MM.1S (cell line): ENCODE data around the gene KIF16B.

ENCODE experiments used
- DNase-seq: peaks from one replicate; pipeline ENCODE4 v3.0.0-alpha.2; 2015
- H2AFZ ChIP-seq: fragments of 300-600 bp; sonication (generic); 2 replicates; pipeline ENCODE4 v1.6.0; 2016; ENCODE audit warnings: antibody characterized with exemption, low read length
- H3F3A ChIP-seq: fragments of 300-600 bp; sonication (generic); 2 replicates; pipeline ENCODE4 v1.6.1; 2016; ENCODE audit warnings: mild to moderate bottlenecking, antibody characterized with exemption, low read length, moderate library complexity, mixed read lengths; ENCODE audit not compliant: insufficient read depth
- H3K27ac ChIP-seq: fragments of 300-600 bp; sonication (generic); 2 replicates; pipeline ENCODE4 v1.5.1; 2016; ENCODE audit warnings: mild to moderate bottlenecking, low read length
- H3K27me3 ChIP-seq: fragments of 300-600 bp; sonication (generic); replicated peaks from 2 replicates; pipeline ENCODE4 v1.6.0; 2016; ENCODE audit warnings: low read length; ENCODE audit not compliant: insufficient read depth
- H3K36me3 ChIP-seq: fragments of 300-600 bp; sonication (generic); replicated peaks from 2 replicates; pipeline ENCODE4 v1.6.1; 2016; ENCODE audit warnings: mild to moderate bottlenecking, low read length, mixed read lengths; ENCODE audit not compliant: insufficient read depth
- H3K4me1 ChIP-seq: fragments of 300-600 bp; sonication (generic); 2 replicates; pipeline ENCODE4 v1.6.1; 2016; ENCODE audit warnings: low read length, mixed read lengths
- H3K4me2 ChIP-seq: fragments of 300-600 bp; sonication (generic); 2 replicates; pipeline ENCODE4 v1.6.0; 2016; ENCODE audit warnings: low read depth, low read length
- H3K4me3 ChIP-seq: fragments of 300-600 bp; sonication (generic); 2 replicates; pipeline ENCODE4 v1.5.1; 2016; ENCODE audit warnings: low read length, mixed read lengths
- H3K79me2 ChIP-seq: fragments of 300-600 bp; sonication (generic); 2 replicates; pipeline ENCODE4 v1.6.1; 2016; ENCODE audit warnings: mixed run types, low read length, mixed read lengths
- H3K9ac ChIP-seq: fragments of 300-600 bp; sonication (generic); 2 replicates; pipeline ENCODE4 v1.6.1; 2016; ENCODE audit warnings: low read length, mixed read lengths
- H3K9me2 ChIP-seq: fragments of 300-600 bp; sonication (generic); replicated peaks from 2 replicates; pipeline ENCODE4 v1.6.1; 2016; ENCODE audit warnings: mild to moderate bottlenecking, low read length, mixed read lengths; ENCODE audit not compliant: insufficient read depth
- H3K9me3 ChIP-seq: fragments of 300-600 bp; sonication (generic); replicated peaks from 2 replicates; pipeline ENCODE4 v1.6.1; 2016; ENCODE audit warnings: mild to moderate bottlenecking, low read length, mixed read lengths; ENCODE audit not compliant: insufficient read depth
- H4K20me1 ChIP-seq: fragments of 300-600 bp; sonication (generic); 2 replicates; pipeline ENCODE4 v1.6.1; 2016; ENCODE audit warnings: mild to moderate bottlenecking, low read length, moderate library complexity, mixed read lengths; ENCODE audit not compliant: insufficient read depth
- EZH2 ChIP-seq: fragments of 300-600 bp; sonication (generic); optimal IDR thresholded peaks from 2 replicates; pipeline ENCODE3; 2017; ENCODE audit warnings: low read depth, mild to moderate bottlenecking, antibody characterized with exemption, low read length, mixed read lengths
- EZH2phosphoT487 ChIP-seq: fragments of 300-600 bp; sonication (generic); IDR thresholded peaks from 2 replicates; pipeline ENCODE4 v1.6.1; 2018; ENCODE audit warnings: antibody characterized with exemption, low read length
- TF ChIP-seq, protein P1 (sequence below): fragments of 300-600 bp; sonication (generic); IDR thresholded peaks from 2 replicates; pipeline ENCODE4 v1.5.1; 2016; ENCODE audit warnings: antibody characterized with exemption, low read length, mixed read lengths

KIF16B gene

DNA sequence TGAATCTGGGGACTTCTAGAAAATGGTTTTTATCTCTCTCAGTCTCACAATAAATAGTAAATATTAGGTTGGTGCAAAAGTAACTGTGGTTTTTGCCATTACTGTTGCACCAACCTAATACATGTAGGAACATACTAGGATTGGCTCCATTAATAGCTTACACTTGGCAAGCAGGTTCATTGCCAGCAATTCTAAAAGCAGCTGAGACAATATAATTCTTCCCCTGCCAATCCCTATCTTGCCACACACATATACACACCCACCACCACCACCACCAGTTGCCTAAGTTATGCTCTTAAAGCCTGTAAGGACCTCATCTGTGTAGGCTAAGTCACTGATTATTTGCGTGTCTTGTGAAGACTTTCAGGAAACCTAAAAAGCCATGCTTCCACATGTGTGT, 145.1 kb downstream of the KIF16B start:
- DNase-seq, result no peak
- Histone ChIP-seq H2AFZ (no peak overlapping the region), H3K4me1 (no peaks in the 10 kb centered on the region), H3K4me3 (no peak overlapping the region), H3F3A (no peaks in the 10 kb centered on the region), H3K27me3 (no peaks in the 10 kb centered on the region), H4K20me1 (no peaks in the 10 kb centered on the region), H3K9me3 (no peaks in the 10 kb centered on the region), H3K79me2 (no peaks in the 10 kb centered on the region), H3K36me3 (no peaks in the 10 kb centered on the region), H3K9me2 (no peaks in the 10 kb centered on the region), H3K4me2 (no peak overlapping the region), H3K9ac (no peak overlapping the region), H3K27ac (no peak overlapping the region)
- TF ChIP-seq EZH2phosphoT487, result no peak
- no peak for TF ChIP-seq EZH2
- TF ChIP-seq, protein P1, sequence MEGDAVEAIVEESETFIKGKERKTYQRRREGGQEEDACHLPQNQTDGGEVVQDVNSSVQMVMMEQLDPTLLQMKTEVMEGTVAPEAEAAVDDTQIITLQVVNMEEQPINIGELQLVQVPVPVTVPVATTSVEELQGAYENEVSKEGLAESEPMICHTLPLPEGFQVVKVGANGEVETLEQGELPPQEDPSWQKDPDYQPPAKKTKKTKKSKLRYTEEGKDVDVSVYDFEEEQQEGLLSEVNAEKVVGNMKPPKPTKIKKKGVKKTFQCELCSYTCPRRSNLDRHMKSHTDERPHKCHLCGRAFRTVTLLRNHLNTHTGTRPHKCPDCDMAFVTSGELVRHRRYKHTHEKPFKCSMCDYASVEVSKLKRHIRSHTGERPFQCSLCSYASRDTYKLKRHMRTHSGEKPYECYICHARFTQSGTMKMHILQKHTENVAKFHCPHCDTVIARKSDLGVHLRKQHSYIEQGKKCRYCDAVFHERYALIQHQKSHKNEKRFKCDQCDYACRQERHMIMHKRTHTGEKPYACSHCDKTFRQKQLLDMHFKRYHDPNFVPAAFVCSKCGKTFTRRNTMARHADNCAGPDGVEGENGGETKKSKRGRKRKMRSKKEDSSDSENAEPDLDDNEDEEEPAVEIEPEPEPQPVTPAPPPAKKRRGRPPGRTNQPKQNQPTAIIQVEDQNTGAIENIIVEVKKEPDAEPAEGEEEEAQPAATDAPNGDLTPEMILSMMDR, result no peak

DNA sequence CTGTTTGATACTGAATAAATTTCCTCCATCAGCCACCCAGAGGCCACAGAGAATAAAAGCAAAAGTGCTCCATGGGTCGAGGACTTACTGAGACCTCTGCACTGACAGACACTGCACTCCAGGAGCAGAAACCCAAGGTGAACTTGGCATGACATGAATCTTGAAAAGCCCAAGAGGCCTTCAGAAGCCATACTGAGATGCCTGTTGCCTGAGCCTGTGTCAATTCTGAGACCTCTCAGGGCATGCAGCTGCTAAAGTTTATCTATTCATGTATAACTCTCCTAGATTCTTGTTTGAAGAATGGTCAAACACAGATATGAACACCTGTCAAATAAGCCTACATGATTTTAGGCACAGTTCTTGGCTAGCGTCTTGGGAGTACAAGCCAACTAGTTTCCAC, 145.7 kb downstream of the KIF16B start:
- TF ChIP-seq EZH2 (no peak), EZH2phosphoT487 (no peak)
- TF ChIP-seq, protein P1, result no peak
- no peaks in the 10 kb centered on the region for H3K36me3 ChIP-seq
- H3K4me3 ChIP-seq, result no peak overlapping the region
- H3K27me3 ChIP-seq, result no peaks in the 10 kb centered on the region
- H3K9me2 ChIP-seq, result no peaks in the 10 kb centered on the region
- H3K4me2 ChIP-seq, result no peak overlapping the region
- no peak overlapping the region for H2AFZ ChIP-seq
- H3K9me3 ChIP-seq, result no peaks in the 10 kb centered on the region; the same call in 1 of the 2 replicates
- no peaks in the 10 kb centered on the region for H3K79me2 ChIP-seq
- no peak overlapping the region for H3K9ac ChIP-seq
- H3K27ac ChIP-seq, result no peak overlapping the region
- H4K20me1 ChIP-seq, result no peaks in the 10 kb centered on the region
- no peaks in the 10 kb centered on the region for H3K4me1 ChIP-seq
- DNase-seq, result no peak
- H3F3A ChIP-seq, result no peaks in the 10 kb centered on the region

DNA sequence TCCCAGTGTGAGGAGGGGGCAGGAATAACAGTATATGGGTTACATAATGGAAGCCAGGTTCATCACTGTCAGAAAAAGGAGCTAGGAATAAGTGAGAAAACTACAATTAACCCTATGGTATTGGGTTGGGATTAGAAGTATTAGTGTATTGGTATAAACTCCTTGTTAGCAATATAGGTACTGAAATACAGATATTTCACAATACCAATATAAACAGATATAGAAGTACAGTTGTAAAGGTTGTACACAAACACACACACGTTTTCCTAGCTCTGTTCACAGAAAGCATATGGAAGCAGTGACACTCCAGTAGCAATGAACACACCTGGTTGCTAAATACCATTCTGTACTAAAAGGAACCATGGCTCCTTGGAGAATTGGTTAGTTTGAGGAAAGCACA, 148.5 kb downstream of the KIF16B start:
- Histone ChIP-seq H3K36me3 (no peaks in the 10 kb centered on the region), H3K9me3 (no peaks in the 10 kb centered on the region; the same call in 1 of the 2 replicates), H3K9me2 (no peaks in the 10 kb centered on the region), H3K27ac (no peak overlapping the region), H3K4me3 (no peak overlapping the region), H3K27me3 (no peaks in the 10 kb centered on the region), H2AFZ (no peak overlapping the region), H3K4me1 (no peaks in the 10 kb centered on the region), H3K79me2 (no peaks in the 10 kb centered on the region), H3F3A (no peaks in the 10 kb centered on the region), H3K9ac (no peak overlapping the region), H4K20me1 (no peaks in the 10 kb centered on the region), H3K4me2 (no peak overlapping the region)
- TF ChIP-seq EZH2, result no peak
- TF ChIP-seq, protein P1, result no peak
- TF ChIP-seq EZH2phosphoT487, result no peak
- no peak for DNase-seq
